HG02938 (cell line): ENCODE results near the gene DSP.

Experiments used
- ATAC-seq: cut with Tn5 transposase; IDR thresholded peaks from one replicate; pipeline ENCODE4 v1.9.1; 2021; ENCODE audit warnings: mild to moderate bottlenecking, moderate library complexity; ENCODE audit not compliant: unreplicated experiment

DSP gene

GRCh38 chr6:7559651-7560385, 18.3 kb downstream of the DSP start:
- no peak for ATAC-seq

- ATAC-seq = no peak
Measured at GRCh38 chr6:7561153-7561964, 19.9 kb downstream of the DSP start.

GRCh38 chr6:7562769-7563168, 21.3 kb downstream of the DSP start:
- ATAC-seq = no peak

GRCh38 chr6:7566107-7566506, 24.6 kb downstream of the DSP start:
- no peak for ATAC-seq

- no peak for ATAC-seq
Measured at GRCh38 chr6:7566617-7567173, 25.2 kb downstream of the DSP start.

GRCh38 chr6:7568021-7568420, 26.6 kb downstream of the DSP start:
- no peak for ATAC-seq

GRCh38 chr6:7569082-7569481, 27.6 kb downstream of the DSP start:
- no peak for ATAC-seq

- no peak for ATAC-seq
Measured at GRCh38 chr6:7572213-7572943, 30.9 kb downstream of the DSP start.

GRCh38 chr6:7574500-7574899, 33.0 kb downstream of the DSP start:
- no peak for ATAC-seq

GRCh38 chr6:7578516-7578915, 37.0 kb downstream of the DSP start:
- ATAC-seq = no peak

GRCh38 chr6:7578931-7579330, 37.5 kb downstream of the DSP start:
- no peak for ATAC-seq

GRCh38 chr6:7579851-7580250, 38.4 kb downstream of the DSP start:
- ATAC-seq = no peak

- no peak for ATAC-seq
Measured at GRCh38 chr6:7580537-7580926, 39.1 kb downstream of the DSP start.

- no peak for ATAC-seq
Measured at GRCh38 chr6:7580927-7581618, 39.6 kb downstream of the DSP start.

GRCh38 chr6:7585287-7585930, 43.9 kb downstream of the DSP start:
- no peak for ATAC-seq

- ATAC-seq = no peak
Measured at GRCh38 chr6:7587631-7588100, 46.2 kb downstream of the DSP start.

- ATAC-seq = no peak
Measured at GRCh38 chr6:7588506-7588905, 47.0 kb downstream of the DSP start.

- no peak for ATAC-seq
Measured at GRCh38 chr6:7589221-7589620, 47.8 kb downstream of the DSP start.

GRCh38 chr6:7589949-7590917, 48.8 kb downstream of the DSP start, which contains the start of gene SNRNP48:
SNRNP48 (plus strand) TSS chr6:7590198; CDS start chr6:7590258, 60 bp downstream.
- ATAC-seq = peak; percentile 99
